NCI-H82 treated with DMSO at 0.1 percent for 48 hours (cell line): ENCODE results near the gene CDC42EP5.
"Not testable (repeated sequence)": the region's sequence is repeated elsewhere in the genome, so short reads cannot be mapped to it uniquely, and the experiment has no call there.

Experiments used
- DNase-seq: peaks from one replicate; lab custom pipeline; 2025; ENCODE audit not compliant: unreplicated experiment; lab: John Stamatoyannopoulos, UW

Gene CDC42EP5

GRCh38 chr19:54448774-54449700 lies 24.1 kb downstream of the CDC42EP5 start, which contains the start of gene LENG8:
Gene LENG8, plus strand, starts transcription at chr19:54449199. Its CDS starts 2,146 bp downstream, at chr19:54451345.
- peak; percentile 88 for DNase-seq

- peak; percentile 12 for DNase-seq
These were observed 24.9 kb downstream of the CDC42EP5 start for GRCh38 chr19:54448040-54448773.

- DNase-seq, result not testable (repeated sequence)
These were observed 26.7 kb downstream of the CDC42EP5 start for GRCh38 chr19:54446349-54446748.

GRCh38 chr19:54444737-54445136 lies 28.4 kb downstream of the CDC42EP5 start:
- DNase-seq, result no peak

- DNase-seq, result no peak
These were observed 32.5 kb downstream of the CDC42EP5 start for GRCh38 chr19:54440641-54441040.

- peak; percentile 28 for DNase-seq
These were observed 33.8 kb downstream of the CDC42EP5 start for GRCh38 chr19:54439174-54439851.

- no peak for DNase-seq
These were observed 36.4 kb downstream of the CDC42EP5 start for GRCh38 chr19:54436628-54437252.

GRCh38 chr19:54436031-54436523 lies 37.0 kb downstream of the CDC42EP5 start:
- DNase-seq, result no peak

GRCh38 chr19:54435551-54436016 lies 37.5 kb downstream of the CDC42EP5 start:
- no peak for DNase-seq

- no peak for DNase-seq
These were observed 38.3 kb downstream of the CDC42EP5 start for GRCh38 chr19:54434873-54435214.

- peak; percentile 17 for DNase-seq
These were observed 38.8 kb downstream of the CDC42EP5 start for GRCh38 chr19:54434112-54434872.

- no peak for DNase-seq
These were observed 39.4 kb downstream of the CDC42EP5 start for GRCh38 chr19:54433697-54434096.

- no peak for DNase-seq
These were observed 40.9 kb downstream of the CDC42EP5 start for GRCh38 chr19:54432144-54432738.

- no peak for DNase-seq
These were observed 41.7 kb downstream of the CDC42EP5 start for GRCh38 chr19:54431255-54431838.

- peak; percentile 36 for DNase-seq
These were observed 42.5 kb downstream of the CDC42EP5 start for GRCh38 chr19:54430306-54431254.

GRCh38 chr19:54429545-54430227 lies 43.4 kb downstream of the CDC42EP5 start:
- DNase-seq, result no peak

GRCh38 chr19:54429176-54429495 lies 44.0 kb downstream of the CDC42EP5 start:
- no peak for DNase-seq
